ENCODE data around the gene RAI14. TPM values are rescaled to one million over a fixed set of nuclear protein-coding genes. Genes with fewer than 3 reads are reported as not detected.

The RAI14 gene
- polyA plus RNA-seq, 5 donors: 38.4 to 62.8 (median 53.9) TPM

DNA sequence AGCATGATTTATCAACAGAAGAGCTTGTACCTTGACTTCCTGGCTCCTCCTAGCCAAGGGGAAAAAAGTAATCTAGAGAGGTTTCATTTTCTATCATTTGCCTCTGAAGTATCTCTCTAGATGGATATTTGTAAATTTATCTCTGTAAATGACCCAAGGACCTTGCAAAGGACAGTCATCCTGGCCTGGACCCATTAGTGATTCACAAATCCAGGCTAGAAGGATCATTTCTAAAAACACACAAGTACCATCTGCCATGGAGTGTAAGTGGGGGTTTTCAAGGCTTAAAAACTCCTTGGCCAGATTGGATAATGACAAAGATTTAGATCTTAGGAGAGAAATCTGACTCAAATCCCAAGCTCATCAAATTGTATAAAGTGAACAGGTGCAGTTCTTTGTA lies 190.9 kb downstream of the RAI14 start:
- no peak for DNase-seq

DNA sequence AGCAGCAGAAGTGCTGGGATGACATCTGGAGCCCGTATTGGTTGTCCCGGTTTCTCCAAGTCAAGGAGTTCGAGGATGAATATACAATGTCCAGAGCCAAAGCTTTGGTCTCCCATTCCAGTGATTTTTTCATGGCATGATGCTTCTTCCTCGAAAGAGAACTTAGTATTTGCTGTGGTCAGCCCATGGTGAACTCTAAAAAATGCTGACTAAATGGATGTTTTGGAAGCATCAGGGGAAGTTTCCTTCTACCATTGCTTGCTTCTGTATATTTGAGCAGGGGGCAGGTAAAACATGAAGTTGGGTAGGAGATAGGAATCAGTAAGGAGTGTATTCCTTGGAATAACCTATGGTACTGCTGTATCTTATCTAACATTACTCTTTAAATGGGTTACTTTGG lies 191.4 kb downstream of the RAI14 start:
- no peak for DNase-seq

DNA sequence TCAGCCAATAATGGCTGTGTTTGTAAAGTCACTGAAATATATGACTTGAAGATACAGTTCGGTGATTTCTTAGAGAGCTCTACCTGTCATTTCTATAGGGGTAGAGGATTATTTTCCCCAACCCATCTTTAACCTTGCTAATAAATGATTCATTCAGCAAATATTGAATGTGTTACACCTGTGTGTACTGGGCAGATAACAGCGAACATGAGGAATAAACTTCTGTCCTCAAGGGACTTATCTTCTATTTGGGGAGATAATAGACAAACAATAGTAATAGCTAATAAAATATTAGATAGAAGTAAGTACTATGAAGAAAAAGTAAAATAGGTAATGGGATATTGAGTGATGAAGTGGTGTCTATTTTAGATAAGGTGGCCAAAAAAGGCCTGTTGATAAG lies 192.1 kb downstream of the RAI14 start:
- DNase-seq: no peak

DNA sequence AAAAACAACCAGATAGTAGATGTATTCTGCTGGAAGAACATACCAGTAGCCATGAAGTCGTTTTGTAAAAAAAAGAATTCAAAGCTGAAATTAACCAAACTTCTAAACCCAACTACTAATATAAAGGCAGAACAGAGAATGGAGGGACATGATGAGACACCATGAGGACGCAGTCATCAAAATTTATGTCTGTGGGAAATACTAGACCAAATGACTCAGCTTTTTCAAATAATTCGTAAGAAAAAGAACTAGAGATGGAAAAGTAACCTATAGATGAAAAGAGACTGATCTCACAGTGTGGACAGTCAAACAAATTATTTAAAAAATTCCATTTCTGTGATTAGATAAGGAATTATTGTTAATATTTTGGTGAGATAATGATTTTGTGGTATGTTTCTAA lies 193.1 kb downstream of the RAI14 start:
- no peak for DNase-seq

DNA sequence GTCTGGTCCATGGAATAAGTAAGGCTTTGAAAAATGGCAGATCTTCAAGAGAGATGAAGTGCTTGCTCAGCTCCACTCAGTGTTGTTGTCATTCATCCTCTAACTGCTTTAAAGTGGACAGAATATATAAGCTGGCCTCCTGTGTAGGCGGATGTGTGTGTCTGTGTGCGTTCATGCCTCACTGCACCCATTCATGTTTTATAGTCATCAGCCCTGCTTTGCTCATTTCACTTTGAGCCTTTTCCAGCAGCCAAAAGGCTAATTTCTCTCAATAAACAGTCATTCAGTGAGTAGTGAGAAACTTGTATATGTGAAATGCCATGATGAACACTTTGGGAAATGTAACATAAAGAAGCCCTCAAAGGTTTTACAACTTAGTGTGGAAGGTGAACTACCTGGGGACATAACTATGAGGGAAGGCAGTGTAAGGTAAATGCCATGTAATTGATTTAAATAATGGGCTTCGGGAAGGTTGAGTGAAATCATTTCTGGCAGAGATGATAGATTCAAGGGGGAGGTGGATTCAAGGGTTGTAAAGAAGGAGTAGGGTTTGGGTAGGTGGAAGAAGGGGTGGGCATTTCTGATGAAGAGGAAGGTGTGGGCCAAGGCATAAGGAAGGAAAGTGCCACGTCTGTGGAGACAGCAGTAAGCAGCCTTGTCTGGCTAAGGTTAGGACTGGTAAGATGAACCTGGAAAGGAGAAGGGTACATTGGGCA lies 198.5 kb downstream of the RAI14 start:
- no peak for DNase-seq

DNA sequence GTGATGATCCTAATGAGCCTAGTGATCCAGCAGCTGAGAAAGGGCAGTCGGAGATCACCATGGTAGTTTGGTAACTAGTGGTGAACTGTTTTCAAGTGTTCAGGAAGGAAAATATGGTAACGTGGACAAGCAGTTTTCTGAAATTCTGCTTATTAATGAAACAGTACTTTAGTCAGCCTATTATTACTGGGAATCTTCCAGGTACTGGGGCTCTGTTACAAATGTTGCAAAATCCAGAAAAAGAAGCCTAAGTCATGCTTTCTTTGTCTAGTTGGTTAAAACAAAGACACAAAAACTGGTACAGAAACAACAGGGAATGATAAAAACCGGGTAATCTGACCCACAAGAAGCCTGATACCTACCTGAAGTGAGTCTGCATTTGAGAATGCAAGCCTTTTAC lies 201.0 kb downstream of the RAI14 start:
- DNase-seq: no peak

DNA sequence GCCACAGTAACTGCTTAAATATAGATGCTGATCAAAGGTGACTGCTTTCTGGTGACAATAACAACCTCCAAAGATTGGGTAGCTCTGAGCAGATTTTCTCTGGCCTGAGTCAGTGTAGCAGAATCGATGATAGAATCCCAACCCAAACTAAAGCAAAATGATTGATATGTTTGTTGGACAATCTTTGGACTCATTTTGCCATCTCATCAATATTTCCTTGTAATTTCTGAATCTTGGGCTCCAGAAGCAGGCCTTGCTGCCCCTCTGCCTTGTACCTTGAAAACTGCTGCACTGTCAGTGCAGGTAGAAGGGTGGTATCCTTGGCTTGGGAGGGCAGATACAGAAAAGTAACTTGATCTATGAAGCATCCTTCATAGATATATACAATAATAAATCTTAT lies 201.8 kb downstream of the RAI14 start:
- no peak for DNase-seq

DNA sequence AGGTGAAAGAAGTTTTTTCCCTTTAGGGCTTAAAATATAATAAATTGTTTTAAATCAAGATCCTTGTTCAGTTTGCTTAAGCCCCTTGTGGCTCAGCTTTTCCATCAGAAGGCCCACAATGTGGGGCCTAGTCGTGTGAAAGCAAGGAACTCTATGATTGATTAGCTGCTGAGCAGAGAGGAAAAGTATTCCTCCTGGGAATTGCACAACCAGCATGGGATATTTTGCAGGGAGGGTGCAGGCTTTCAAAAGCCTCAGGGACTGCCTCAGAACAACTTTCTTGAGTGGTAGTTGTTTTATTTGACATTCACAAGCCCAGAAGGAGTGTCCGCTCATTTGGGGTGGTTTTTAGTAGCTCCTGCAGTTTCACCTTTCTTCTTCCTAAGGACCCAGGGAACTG lies 202.7 kb downstream of the RAI14 start:
- DNase-seq: no peak

DNA sequence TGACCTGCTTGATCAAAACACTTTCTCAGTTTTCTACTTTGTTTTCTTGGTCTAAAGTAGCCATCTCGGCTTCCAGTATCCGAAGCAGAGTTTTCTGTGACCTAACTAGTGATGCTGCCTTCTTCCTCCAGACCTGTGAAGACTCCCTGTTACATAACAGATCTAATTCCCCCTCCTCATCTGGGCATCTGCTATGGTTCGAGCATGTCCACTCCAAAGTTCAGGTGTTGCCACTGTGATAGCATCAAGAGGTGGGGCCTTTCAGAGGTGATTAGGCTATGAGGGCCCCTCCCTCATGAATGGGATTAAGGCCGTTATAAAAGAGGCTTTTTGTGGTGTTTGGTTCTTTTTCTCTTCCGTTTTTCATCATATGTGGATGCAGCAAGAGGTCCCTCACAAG lies 203.1 kb downstream of the RAI14 start:
- DNase-seq: no peak

DNA sequence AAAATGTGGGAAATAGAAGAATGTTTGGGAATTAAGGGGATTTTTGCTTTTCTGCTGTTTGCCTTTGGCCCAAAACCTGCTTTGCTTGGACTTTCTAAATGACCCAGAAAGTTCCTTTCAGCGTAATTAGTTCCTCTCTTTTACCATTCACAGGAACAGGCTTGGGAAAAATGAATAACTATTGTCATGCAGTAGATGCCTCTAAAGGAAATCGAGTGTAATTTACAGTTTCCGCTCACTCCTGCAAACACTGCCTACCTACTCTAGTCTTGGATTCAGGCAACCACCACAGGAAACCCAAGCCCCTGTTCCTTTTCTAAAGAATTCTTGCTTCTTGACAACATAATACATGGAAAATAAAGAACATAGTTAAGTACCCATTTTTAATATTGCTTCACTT lies 207.8 kb downstream of the RAI14 start:
- DNase-seq: no peak

DNA sequence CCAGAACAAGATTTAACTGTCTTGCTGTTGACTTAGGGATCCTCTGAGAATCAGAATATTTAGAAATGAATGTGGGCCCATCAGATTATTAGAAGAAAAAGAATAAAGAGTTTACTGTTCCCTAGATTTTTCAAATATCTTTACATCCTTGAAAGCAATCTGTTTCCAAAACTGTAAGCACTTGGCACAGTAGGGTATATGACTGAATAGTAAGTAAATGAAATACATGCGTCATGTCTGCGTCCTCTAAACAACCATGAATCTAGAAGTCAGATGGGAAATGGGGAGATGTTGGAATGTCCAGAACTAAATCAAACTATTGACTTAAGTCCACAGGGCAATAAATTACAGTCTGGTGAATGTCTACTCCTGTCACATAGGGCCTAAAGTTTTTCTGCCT lies 209.0 kb downstream of the RAI14 start:
- DNase-seq: no peak

DNA sequence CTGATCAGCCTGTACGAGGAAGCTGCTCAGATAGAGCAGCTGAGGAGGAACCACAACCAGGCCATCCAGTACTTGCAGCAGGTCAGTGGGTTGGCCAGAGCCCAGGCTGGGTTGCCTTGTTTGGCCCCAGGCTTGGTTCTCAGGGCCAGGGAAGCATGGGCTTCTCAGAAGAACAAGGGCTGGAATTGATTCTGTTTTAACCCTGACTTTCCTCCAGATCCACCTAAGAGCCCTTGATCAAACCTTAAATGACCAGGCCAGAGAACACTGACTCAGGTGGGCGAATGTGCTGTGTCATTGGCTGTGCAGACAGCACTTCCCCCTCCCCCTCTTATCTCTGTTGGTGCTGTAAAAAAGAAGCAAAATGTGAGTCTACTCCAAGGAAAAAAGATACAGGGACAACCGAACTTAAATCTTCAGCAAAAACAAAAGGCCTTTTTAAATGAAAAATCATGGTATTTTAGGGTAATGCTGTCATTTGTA lies 210.9 kb downstream of the RAI14 start:
- no peak for DNase-seq

DNA sequence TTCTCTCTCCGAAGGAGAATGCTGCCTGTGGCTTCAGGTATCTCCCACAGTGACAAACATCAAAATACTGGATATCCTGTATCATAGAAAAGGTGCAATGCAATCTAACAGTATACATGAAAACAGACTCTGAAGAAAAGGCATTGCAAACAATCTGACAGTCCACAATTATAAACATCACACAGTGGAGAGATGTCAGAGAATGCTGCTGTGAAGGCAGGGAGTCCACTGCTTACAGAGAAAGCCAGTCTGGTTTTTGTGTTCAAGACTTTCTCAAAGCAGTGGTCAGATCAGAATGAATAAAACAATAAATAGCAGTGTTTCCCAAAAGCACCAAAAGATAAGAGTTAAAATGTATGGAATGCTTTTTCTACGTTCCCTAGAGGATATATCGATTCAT lies 211.5 kb downstream of the RAI14 start:
- no peak for DNase-seq

DNA sequence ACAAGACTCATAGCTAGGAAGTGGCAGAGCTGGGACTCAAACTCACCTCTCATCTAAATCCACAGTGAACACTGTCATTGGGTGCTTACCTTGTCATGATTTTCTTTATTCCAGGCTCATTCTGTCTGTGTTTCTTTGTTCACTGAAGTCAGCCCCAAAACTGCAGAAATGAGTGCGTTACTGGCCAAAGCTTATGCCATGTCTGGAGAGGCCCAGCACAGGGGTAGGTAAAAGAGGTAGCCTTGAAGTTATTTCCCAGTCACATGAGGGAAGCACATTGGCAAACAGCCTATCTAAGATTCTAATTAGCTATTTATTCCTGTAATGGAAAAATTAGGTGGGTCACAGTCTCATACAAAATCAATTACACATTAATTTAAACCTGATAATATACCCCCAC lies 212.7 kb downstream of the RAI14 start:
- no peak for DNase-seq

DNA sequence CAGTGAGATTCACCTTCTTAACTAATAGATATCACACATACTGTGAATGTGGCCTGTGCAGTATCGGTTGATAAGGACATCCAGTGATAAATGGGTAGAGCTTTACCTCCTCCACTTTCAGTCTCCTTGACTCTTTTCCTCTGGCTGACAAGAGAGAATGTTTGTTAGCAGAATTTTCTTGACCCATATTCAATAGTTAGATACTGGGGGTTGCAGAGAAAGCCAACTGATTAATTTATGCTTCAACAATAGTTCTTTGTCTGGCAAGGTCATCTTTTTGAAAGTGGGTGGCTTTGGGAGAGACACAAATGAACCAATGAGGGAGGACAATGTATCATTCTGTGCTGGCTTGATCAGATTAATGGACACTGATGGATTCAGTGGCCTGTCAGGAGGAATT lies 213.1 kb downstream of the RAI14 start:
- no peak for DNase-seq

DNA sequence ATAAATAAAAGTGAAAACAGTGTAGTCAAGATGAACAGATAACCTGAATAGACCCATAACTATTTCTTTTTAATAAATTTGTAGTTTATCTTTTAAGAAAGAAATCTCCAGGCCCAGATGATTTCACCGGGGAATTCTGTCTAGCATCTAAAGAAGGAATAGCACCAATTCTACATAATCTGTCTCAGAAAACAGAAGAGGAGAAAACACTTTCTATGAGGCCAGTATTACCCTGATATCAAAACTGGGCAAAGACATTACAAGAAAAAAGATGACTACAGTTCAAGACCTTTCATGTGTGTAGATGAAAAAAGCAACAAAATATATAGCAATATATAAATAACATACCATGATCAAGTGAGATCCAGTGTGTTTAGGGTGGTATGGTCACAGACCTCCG lies 214.3 kb downstream of the RAI14 start:
- no peak for DNase-seq

DNA sequence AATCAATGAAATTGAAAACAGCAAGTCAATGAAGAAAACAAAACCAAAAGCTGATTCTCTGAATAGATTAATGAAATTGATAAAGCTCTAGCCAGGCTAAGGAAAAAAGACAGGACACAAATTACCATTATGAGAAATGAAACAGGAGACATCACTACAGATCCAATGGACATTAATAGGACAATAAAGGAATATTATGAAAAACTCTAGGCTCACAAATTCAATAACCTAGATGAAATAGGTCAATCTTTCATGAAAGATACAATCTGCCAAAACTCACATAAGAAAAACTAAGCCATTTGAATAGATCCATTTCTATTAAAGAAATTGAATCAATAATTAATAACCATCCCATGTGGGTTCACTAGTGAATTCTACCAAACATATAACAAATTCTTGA lies 220.1 kb downstream of the RAI14 start:
- DNase-seq: no peak

DNA sequence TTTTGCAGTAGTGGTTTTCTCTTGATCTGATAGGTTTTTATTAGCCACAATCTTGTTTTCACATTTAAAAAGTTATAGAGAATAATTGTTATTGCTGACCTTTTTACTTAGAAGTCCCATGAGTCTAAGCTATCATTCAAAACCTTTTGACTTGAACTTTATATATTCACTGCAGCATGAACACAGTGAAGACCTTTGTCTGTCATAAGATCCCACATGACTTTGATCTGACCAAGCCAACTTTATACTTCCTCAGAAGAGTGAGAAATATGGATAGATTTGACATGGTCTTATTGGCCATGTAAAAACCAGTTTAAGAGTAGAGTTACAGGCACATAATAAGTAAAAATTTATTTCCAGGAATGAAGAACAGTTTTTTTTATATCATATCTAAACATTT lies 225.1 kb downstream of the RAI14 start:
- no peak for DNase-seq

Other genes starting within 250 kb of the RAI14 start
- 1 to 10 TPM; 2.7 to 5.0 (median 4.2) TPM for gene TTC23L, start 182.8 kb downstream of the RAI14 start, polyA plus RNA-seq (ENCODE audit: insufficient read depth in 1 of 5, insufficient read length in 5 of 5, low replicate concordance in 1 of 5)

Measured in right lung (tissue), 5 donors.